Measurements from ENCODE around the gene RING1.

RING1 gene

GRCh38 chr6:33172688-33173534 lies 35.4 kb upstream of the RING1 start:
- no peaks in the 10 kb centered on the region for H3K9me3 ChIP-seq (ENCODE audit: control insufficient read depth, low read length)
- no peaks in the 10 kb centered on the region for H3K36me3 ChIP-seq (ENCODE audit: control insufficient read depth, insufficient read depth, low read length)
- H3K4me3 ChIP-seq (ENCODE audit: insufficient read depth, low read depth, low read length, poor library complexity, severe bottlenecking) = no peak overlapping the region
- no peak overlapping the region for H3K27ac ChIP-seq (ENCODE audit: insufficient read depth, low read length, poor library complexity, severe bottlenecking)
- no peaks in the 10 kb centered on the region for H3K27me3 ChIP-seq (replicated peaks; ENCODE audit: control insufficient read depth, insufficient read depth, low read length, poor library complexity, severe bottlenecking)
- no peaks in the 10 kb centered on the region for H3K4me1 ChIP-seq (ENCODE audit: control insufficient read depth, insufficient read depth, low read length, poor library complexity, severe bottlenecking)
- DNase-seq = no peak

- Histone ChIP-seq H3K27ac (ENCODE audit: insufficient read depth, low read length, poor library complexity, severe bottlenecking) (no peak overlapping the region), H3K27me3 (replicated peaks; ENCODE audit: control insufficient read depth, insufficient read depth, low read length, poor library complexity, severe bottlenecking) (no peaks in the 10 kb centered on the region), H3K9me3 (ENCODE audit: control insufficient read depth, low read length) (no peaks in the 10 kb centered on the region), H3K4me3 (ENCODE audit: insufficient read depth, low read depth, low read length, poor library complexity, severe bottlenecking) (no peak overlapping the region), H3K36me3 (ENCODE audit: control insufficient read depth, insufficient read depth, low read length) (no peaks in the 10 kb centered on the region), H3K4me1 (ENCODE audit: control insufficient read depth, insufficient read depth, low read length, poor library complexity, severe bottlenecking) (no peaks in the 10 kb centered on the region)
- DNase-seq = no peak
Measured at GRCh38 chr6:33173535-33174180, 34.6 kb upstream of the RING1 start.

GRCh38 chr6:33174784-33175183 lies 33.5 kb upstream of the RING1 start:
- no peaks in the 10 kb centered on the region for H3K4me1 ChIP-seq (ENCODE audit: control insufficient read depth, insufficient read depth, low read length, poor library complexity, severe bottlenecking)
- no peak overlapping the region for H3K27ac ChIP-seq (ENCODE audit: insufficient read depth, low read length, poor library complexity, severe bottlenecking)
- no peaks in the 10 kb centered on the region for H3K9me3 ChIP-seq (ENCODE audit: control insufficient read depth, low read length)
- DNase-seq = no peak
- no peaks in the 10 kb centered on the region for H3K36me3 ChIP-seq (ENCODE audit: control insufficient read depth, insufficient read depth, low read length)
- no peak overlapping the region for H3K4me3 ChIP-seq (ENCODE audit: insufficient read depth, low read depth, low read length, poor library complexity, severe bottlenecking)
- no peaks in the 10 kb centered on the region for H3K27me3 ChIP-seq (replicated peaks; ENCODE audit: control insufficient read depth, insufficient read depth, low read length, poor library complexity, severe bottlenecking)

- Histone ChIP-seq H3K27me3 (replicated peaks; ENCODE audit: control insufficient read depth, insufficient read depth, low read length, poor library complexity, severe bottlenecking) (no peaks in the 10 kb centered on the region), H3K4me1 (ENCODE audit: control insufficient read depth, insufficient read depth, low read length, poor library complexity, severe bottlenecking) (no peaks in the 10 kb centered on the region), H3K9me3 (ENCODE audit: control insufficient read depth, low read length) (no peaks in the 10 kb centered on the region), H3K36me3 (ENCODE audit: control insufficient read depth, insufficient read depth, low read length) (no peaks in the 10 kb centered on the region), H3K4me3 (ENCODE audit: insufficient read depth, low read depth, low read length, poor library complexity, severe bottlenecking) (no peak overlapping the region), H3K27ac (ENCODE audit: insufficient read depth, low read length, poor library complexity, severe bottlenecking) (no peak overlapping the region)
- DNase-seq = no peak
Measured at GRCh38 chr6:33175436-33176069, 32.7 kb upstream of the RING1 start.

- no peaks in the 10 kb centered on the region for H3K4me1 ChIP-seq (ENCODE audit: control insufficient read depth, insufficient read depth, low read length, poor library complexity, severe bottlenecking)
Measured at GRCh38 chr6:33176906-33177305, 31.4 kb upstream of the RING1 start.

GRCh38 chr6:33177552-33178446 lies 30.5 kb upstream of the RING1 start:
- DNase-seq = no peak
- Histone ChIP-seq H3K4me3 (ENCODE audit: insufficient read depth, low read depth, low read length, poor library complexity, severe bottlenecking) (no peak overlapping the region), H3K27ac (ENCODE audit: insufficient read depth, low read length, poor library complexity, severe bottlenecking) (no peak overlapping the region), H3K9me3 (ENCODE audit: control insufficient read depth, low read length) (no peaks in the 10 kb centered on the region), H3K36me3 (ENCODE audit: control insufficient read depth, insufficient read depth, low read length) (no peaks in the 10 kb centered on the region), H3K27me3 (replicated peaks; ENCODE audit: control insufficient read depth, insufficient read depth, low read length, poor library complexity, severe bottlenecking) (no peaks in the 10 kb centered on the region), H3K4me1 (ENCODE audit: control insufficient read depth, insufficient read depth, low read length, poor library complexity, severe bottlenecking) (no peaks in the 10 kb centered on the region)

More at GRCh38 chr6:33176906-33177305, 31.4 kb upstream of the RING1 start:
- no peaks in the 10 kb centered on the region for H3K36me3 ChIP-seq (ENCODE audit: control insufficient read depth, insufficient read depth, low read length)
- H3K27me3 ChIP-seq (replicated peaks; ENCODE audit: control insufficient read depth, insufficient read depth, low read length, poor library complexity, severe bottlenecking) = no peaks in the 10 kb centered on the region
- no peak for DNase-seq
- H3K27ac ChIP-seq (ENCODE audit: insufficient read depth, low read length, poor library complexity, severe bottlenecking) = no peak overlapping the region
- no peak overlapping the region for H3K4me3 ChIP-seq (ENCODE audit: insufficient read depth, low read depth, low read length, poor library complexity, severe bottlenecking)
- no peaks in the 10 kb centered on the region for H3K9me3 ChIP-seq (ENCODE audit: control insufficient read depth, low read length)

GRCh38 chr6:33178755-33179475 lies 29.4 kb upstream of the RING1 start:
- no peak overlapping the region for H3K27ac ChIP-seq (ENCODE audit: insufficient read depth, low read length, poor library complexity, severe bottlenecking)
- no peaks in the 10 kb centered on the region for H3K36me3 ChIP-seq (ENCODE audit: control insufficient read depth, insufficient read depth, low read length)
- peaks cover 6% of the 10 kb centered on the region for H3K4me1 ChIP-seq (ENCODE audit: control insufficient read depth, insufficient read depth, low read length, poor library complexity, severe bottlenecking)
- no peaks in the 10 kb centered on the region for H3K27me3 ChIP-seq (replicated peaks; ENCODE audit: control insufficient read depth, insufficient read depth, low read length, poor library complexity, severe bottlenecking)
- H3K4me3 ChIP-seq (ENCODE audit: insufficient read depth, low read depth, low read length, poor library complexity, severe bottlenecking) = no peak overlapping the region
- no peak for DNase-seq
- H3K9me3 ChIP-seq (ENCODE audit: control insufficient read depth, low read length) = no peaks in the 10 kb centered on the region

- Histone ChIP-seq H3K36me3 (ENCODE audit: control insufficient read depth, insufficient read depth, low read length) (no peaks in the 10 kb centered on the region), H3K9me3 (ENCODE audit: control insufficient read depth, low read length) (no peaks in the 10 kb centered on the region), H3K4me1 (ENCODE audit: control insufficient read depth, insufficient read depth, low read length, poor library complexity, severe bottlenecking) (peaks cover 12% of the 10 kb centered on the region), H3K4me3 (ENCODE audit: insufficient read depth, low read depth, low read length, poor library complexity, severe bottlenecking) (no peak overlapping the region), H3K27ac (ENCODE audit: insufficient read depth, low read length, poor library complexity, severe bottlenecking) (no peak overlapping the region), H3K27me3 (replicated peaks; ENCODE audit: control insufficient read depth, insufficient read depth, low read length, poor library complexity, severe bottlenecking) (no peaks in the 10 kb centered on the region)
- no peak for DNase-seq
Measured at GRCh38 chr6:33181141-33181540, 27.2 kb upstream of the RING1 start.

- no peaks in the 10 kb centered on the region for H3K9me3 ChIP-seq (ENCODE audit: control insufficient read depth, low read length)
- DNase-seq = no peak
- peaks cover 12% of the 10 kb centered on the region for H3K4me1 ChIP-seq (ENCODE audit: control insufficient read depth, insufficient read depth, low read length, poor library complexity, severe bottlenecking)
- H3K36me3 ChIP-seq (ENCODE audit: control insufficient read depth, insufficient read depth, low read length) = no peaks in the 10 kb centered on the region
- no peak overlapping the region for H3K4me3 ChIP-seq (ENCODE audit: insufficient read depth, low read depth, low read length, poor library complexity, severe bottlenecking)
- H3K27ac ChIP-seq (ENCODE audit: insufficient read depth, low read length, poor library complexity, severe bottlenecking) = no peak overlapping the region
- no peaks in the 10 kb centered on the region for H3K27me3 ChIP-seq (replicated peaks; ENCODE audit: control insufficient read depth, insufficient read depth, low read length, poor library complexity, severe bottlenecking)
Measured at GRCh38 chr6:33183071-33183683, 25.1 kb upstream of the RING1 start.

All from effector memory CD4-positive, alpha-beta T cell (primary cell).